Measurements from ENCODE around the gene ENPEP.

GRCh38 chr4:110475881-110476818, at the start of gene ENPEP:
- TF ChIP-seq EZH2 (IDR thresholded peaks at IDR 0.05) (no peak), POLR2AphosphoS5 (IDR thresholded peaks at IDR 0.05; ENCODE audit: borderline replicate concordance, low read depth, low read length) (peak; percentile 71), FOXP2 (optimal IDR thresholded peaks at IDR 0.05; ENCODE audit: control extremely low read depth, extremely low read length, insufficient read depth) (no peak)

Data from SK-N-MC (cell line).